Superior temporal gyrus (tissue), 1 donor: ENCODE results near the gene CTCF.
A peak's percentile ranks its signal among the peaks of the same experiment; 100 is the strongest.

Experiments
- DNase-seq: peaks from one replicate; pipeline ENCODE4 v3.0.0-alpha.2; 2016; ENCODE audit errors: extremely low spot score

The CTCF gene

DNA sequence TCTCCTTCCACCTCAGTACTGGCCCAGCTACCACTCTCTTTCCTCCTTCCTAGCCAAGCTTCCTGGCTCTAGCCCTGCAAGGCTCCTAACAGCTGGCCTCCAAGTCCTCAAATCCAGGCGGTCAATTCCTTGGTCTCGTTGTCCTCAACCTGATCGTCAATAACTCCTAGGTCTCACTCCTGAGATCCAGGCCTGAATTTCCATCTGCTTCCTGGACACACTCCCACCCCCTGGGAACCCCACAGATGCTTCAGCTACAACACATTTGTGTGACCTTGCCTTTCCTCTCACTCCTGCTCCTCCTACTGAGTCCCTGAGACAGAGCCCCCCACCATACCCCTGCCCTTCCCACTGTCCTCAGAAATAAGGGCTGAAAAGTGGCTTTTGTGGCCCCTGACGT lies 101.9 kb downstream of the CTCF start:
- DNase-seq = no peak

DNA sequence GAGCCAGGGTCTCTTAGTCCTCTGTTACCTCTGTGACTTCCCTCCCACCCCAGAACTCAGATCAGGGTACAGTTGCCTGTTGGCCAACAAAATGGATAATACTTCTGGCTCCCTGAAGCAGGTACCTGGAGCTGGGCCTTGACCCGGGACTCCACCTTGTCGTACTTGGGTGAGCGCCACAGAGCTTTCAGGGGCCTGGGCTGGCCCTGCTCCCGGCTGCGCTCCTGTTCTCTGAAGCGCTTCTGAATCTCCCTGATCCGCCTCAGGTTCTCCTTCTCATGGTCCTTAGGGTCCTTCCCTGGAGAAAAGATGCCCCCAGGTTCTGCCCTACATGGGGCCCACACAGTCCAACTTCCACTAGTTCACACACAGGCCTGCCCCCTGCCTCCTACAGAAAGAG lies 102.5 kb downstream of the CTCF start:
- DNase-seq = no peak

DNA sequence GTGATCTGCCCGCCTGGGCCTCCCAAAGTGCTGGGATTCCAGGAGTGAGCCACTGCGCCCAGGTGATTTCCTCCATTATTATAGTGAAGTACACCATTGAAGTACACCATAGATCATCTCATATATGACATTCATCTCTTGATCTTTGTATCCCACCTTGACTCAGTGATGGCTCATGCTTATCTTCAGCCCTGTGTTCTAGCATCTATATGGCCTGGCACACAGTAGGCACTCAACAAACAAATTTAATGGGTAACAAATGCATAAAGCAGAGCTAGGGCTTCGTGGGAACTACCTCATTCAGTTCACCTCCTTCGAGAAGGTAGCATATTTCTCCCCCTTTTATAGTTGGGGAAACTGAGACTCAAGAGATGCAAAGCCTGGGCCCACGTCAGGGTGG lies 103.3 kb downstream of the CTCF start:
- DNase-seq = no peak

DNA sequence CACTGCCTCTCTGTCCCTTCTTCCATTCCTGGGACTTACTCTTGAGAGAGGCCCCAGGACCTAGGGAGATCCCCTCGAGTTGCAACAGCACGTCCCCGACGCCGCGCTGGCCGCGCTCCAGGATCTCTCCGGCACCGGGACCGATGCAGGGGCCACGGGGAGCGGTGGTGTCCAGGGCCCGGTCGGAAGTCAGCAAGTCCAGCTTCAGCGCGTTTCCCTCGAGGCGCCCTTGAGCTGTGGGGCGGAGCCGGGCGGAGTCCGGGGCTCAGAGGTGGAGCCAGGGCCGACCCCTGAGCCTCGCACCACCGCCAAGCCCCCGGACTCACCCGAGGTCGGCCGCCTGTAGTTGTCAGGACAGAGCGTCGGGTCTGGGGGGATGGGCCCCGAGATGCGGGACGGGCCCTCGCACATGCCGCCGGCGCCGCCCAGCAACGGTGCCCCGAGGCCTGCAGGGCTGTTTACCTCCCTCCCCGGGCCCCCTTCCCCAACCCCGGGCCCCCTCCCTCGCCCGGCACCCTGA lies 103.8 kb downstream of the CTCF start:
- DNase-seq = no peak

DNA sequence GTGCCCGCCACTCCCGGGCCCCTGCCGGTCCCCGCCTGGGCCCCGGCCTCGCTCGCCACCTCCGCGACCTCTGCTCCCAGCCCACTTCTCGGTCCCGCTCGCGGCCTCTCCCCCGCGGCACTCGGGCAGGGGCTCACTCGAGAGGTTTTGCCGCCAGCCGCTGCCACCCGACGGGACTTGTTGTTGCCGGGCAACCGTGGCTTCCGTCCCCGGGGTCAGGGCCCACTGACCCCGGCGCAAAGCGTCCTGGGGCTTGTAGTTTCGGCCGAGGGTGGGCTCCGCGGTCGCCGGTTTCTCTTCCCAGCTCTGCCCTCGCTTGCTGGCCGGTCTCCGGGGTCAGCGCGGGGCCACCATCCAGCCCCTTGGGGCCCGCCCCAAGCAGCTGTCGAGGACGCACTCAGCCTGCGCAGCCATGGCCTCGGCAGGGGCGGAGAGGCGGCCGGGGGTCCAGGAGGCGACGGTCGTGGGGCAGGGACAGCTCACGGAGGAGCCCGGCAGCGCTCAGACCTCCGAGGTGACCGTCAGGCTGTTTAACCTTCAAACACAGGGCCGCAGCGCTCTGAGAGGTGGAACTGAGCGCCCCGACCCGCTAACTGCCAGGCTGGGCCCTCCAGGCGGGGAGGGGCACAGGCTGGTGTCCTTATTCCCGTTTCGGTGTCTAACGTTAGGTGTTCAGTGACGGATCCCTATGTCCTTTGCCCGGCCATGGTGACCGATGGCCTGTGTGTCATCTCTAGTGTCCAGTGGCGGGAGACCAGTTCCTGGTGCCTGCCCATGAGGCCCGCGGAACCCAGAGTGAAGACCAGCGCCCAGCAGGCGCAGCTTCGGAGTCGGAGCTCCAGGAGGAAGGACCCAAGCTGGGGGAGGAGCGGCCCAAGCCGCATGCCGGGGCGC lies 104.5 kb downstream of the CTCF start, which contains the start of the genes C16orf86 and ENKD1:
Gene C16orf86 (plus strand): TSS at position 256 of the 894 bp plus-strand sequence. CDS start 157 bp downstream, at position 413.
Gene ENKD1 (minus strand): TSS at position 192 of the 894 bp plus-strand sequence. CDS start 308 bp downstream, outside the sequence.
- peak; percentile 81 for DNase-seq

DNA sequence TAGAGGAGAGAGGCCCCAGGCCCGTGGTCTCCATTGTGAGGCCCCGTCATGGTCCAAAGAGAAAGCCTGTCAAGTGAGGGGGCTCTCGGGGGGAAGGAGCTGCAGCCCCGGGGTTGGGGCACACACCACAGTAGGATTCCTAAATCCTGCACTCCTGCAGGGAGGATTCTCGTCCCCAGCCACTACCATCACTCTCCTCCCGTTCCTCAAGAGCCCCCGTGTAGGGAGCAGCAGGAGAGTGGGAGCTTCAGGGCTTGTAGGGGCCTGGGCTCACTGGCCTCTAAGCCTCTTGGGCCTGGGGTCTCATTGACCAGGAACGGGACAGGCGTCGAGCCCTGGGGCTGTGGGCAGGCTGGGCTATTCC lies 105.1 kb downstream of the CTCF start:
- no peak for DNase-seq

DNA sequence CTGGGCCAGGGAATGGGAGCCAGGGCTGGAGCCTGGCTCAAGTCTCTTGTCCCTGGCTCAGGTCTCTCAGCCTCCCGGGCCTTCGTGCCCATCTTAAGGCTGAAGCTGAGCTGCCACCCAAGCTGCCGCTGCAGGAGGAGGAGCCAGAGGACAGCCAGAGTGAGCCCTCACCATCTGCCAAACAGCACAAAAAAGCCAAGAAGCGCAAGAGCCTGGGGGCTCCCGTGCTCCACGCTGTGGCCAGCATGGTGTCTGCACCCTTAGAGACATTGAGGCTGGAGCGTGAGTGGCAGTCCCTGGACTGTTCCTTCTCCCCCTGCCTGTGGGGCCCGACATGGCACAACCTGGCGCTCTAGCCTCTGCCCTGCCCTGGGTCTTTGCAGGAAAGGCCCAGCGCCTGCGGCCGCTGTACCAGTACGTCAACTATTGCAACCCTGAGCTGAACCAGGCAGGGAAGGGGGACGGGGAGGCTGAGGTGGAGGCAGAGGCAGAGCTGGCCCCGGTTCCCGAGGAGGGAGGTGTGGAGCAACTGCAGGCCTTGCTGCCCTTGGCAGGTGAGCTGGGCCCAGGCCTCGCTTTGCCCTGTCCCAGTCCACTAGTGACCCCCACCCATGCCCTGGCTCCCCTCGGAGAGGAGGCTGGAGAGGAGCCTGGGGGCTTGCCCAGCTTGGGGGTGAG lies 105.6 kb downstream of the CTCF start:
- DNase-seq = peak; percentile 88

DNA sequence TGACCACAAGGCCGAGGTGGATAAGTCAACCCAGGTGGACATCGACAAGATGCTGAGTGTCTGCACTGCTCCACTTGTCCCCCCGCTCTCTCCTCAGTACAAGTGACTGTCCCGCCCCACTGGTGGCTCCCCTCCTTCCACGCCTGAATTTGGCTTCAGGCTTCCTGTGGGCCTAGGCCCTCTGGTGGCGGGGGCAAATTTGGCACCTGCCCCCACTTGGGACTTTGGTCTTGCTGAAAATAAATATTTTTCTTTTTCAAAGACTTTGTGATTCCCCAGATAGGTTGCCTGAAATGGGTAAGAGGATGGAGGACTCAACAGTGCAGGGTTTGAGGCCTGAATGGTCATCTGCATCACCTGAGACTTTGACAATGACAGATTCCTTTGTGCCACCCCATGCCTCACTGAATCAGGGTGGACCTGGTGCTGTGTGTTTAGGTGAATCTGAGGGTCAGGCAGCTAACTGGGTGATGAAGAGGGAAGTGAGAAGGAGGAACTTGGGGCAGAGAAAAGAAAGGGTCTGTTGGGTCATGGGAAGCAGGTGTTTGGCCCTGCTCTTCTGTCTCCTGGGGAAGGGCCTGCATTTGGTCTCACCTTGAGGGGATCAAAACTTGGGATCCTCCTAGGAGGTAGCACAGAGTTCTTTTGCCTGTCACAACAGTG lies 106.3 kb downstream of the CTCF start:
- DNase-seq = no peak

DNA sequence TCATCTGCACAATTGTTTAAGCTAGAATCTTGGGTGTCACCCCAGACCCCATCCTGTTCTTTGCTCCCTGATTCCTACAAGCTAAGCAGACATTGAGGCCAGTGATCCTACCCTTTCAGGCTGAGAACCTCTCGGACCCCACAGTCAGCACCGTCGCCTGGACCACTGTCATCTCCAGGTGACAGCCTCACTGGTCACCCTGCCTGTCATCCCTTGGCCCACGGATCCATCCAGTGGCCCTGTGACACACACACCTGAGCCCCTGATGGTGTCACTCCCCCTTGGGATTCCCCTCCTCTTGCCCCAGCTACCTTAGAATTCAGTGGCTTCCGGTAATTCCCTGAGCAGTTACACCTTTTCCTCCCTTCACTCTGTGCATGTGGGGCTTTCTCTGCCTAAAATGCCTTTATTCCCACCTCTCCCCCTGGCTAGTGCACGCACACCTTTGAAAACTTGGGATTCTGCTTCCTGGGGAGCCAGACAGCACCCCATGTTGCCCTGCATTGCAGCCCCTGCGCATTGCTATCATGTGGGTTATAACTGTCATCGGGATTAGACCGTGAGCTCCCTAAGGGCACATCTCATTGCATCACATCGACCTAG lies 107.3 kb downstream of the CTCF start:
- no peak for DNase-seq

DNA sequence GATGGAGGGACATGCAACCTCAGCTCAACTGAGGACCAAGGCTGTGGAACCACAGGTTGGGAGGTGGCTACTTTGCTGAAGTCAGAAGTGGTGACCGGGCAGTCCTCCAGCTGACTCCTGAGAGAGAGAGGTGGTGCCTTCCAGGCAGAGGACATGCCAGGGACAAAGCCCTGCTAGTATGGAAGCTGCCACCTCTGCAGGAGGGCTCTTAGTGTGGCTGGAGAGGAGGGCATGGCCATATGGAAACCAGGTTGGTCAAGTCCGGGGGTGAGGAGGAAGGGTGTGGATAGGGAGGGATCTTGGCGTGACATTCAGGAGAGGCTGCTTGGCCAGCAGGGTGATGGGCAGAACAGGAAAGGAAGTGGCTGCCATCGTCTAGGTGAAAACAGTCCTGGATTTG lies 110.0 kb downstream of the CTCF start:
- no peak for DNase-seq

DNA sequence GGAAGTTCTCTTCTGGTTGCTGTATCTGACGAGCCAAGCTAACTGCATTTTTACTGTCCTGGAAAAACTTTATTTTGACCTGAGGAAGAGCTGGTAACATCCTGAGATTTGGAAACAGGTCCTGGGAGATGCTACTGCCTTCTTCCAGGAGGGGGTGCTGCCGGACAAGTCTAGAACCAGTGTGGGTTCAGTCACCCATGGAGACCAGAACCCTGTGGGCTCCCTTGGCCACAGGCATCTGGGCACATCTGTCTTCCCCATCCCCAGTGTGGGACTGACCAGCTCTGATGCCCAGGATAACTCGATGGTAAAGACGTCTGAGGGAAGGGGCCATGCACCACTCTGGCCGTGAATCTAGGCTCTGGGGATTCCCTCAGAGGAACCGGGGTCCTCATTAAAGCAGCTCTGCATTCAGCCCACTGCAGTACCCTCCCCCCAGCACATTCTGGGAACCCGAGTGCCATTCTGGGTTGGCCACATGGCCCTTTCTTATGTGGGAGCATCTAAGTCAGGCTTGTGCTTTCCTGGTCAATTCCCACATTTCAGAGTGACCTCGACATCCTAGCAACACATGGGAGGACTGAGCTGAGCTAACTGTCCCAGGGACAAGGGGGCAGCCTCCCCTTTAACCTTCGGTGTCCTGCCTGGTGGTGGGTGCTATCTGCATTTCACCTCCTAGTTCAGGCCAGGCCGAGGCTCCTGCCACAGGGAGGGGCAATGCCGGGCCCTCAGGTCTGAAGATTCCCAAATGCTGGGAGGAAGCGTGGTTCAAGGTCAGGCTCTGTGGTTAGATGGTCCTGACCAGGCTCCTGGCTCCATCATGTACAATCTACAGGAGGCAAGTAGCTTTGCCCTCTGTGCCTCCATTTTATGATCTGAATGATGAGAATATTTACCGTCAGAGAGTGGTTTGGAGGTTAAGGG lies 110.7 kb downstream of the CTCF start:
- DNase-seq = peak; percentile 77

DNA sequence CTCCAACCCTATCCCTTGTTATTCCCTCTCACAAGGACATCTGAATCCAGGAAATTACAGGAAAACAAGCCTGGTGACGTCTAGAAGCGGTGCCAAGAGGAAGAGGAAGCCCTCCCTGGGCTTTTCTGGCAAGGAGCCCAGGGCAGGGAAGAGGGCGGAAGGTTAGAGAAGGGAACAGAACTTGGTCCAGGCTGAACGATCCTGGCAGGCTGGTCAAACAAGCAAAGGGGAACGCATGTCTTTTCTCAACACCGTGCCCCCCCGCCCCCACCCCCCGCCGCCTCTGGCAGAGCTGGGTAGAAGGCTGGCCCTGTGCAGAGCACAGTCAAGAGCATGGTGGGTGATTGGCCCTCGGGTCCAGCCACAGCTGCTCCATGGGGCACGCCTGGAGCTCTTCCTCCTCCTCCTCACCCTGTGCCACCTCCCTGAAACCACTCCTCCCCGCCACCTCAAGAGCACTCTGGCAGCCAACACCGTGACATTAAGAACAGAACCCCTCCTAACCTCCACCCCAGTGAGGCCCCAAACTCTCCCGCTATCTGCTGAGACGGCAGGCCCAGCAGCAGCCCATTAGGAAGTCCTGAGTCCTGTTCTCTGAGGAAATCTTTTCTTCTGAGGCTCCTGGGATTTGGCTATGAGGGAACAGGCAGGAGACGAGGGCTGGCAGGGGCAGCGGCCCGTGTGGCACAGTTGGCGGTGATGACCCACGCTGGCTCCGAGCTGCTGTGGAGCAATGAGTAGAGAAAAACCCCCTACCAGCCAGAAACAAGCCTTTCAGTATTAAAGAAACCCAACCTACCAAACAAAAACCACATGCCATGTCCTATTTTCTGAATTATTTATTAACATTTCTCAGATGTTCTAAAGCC lies 111.6 kb downstream of the CTCF start:
- no peak for DNase-seq

DNA sequence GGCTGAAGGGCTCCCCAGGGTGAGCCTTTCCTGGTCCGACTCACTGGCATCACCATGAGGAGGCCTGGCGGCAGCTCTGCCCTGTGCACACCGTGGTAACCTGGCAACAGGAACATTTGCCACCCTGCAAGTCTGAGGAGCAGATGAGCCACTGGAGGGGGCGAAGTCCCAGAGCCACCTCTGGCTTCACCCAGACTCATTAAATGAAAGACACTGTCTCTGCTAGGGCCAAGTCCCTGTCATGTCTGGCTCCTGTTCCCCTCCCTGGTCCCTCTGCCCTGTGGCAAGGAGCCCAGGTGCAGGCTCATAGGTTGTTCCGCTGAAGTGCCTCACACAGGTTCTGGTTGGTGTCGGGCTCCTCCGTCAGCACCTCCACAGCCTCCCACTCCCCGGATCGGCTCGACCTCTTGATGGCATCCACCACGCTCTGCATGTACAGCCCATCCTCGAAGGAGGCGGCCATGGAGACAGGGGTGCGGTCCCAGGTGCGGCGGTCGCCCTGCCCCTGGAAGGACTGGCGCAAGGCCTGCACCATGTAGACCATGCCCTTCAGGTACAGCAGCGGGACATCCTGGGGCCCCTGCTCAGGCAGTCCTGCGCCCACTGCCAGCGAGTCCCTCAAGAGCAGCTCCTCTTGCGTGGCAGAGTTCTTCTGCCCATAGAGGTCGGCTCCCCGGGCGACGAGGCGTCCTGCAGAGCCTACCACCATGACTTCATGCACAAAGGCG lies 112.7 kb downstream of the CTCF start:
- no peak for DNase-seq

DNA sequence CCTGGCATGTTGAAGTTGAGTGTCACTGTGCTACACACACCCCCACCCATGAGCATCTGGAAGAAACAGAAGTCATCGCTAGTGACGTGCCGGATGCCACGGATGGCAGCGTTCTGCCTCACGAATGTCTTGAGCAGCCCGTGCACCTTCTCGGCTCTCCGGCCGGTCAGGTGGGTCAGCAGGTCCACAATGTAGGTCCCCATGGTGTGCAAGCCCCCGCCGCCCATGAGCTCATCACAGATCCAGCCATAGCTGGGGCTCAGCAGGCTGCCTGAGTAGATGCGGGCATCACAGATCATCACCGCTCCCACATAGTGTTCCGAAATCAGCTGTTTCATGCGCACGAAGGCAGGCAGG lies 113.2 kb downstream of the CTCF start:
- no peak for DNase-seq

DNA sequence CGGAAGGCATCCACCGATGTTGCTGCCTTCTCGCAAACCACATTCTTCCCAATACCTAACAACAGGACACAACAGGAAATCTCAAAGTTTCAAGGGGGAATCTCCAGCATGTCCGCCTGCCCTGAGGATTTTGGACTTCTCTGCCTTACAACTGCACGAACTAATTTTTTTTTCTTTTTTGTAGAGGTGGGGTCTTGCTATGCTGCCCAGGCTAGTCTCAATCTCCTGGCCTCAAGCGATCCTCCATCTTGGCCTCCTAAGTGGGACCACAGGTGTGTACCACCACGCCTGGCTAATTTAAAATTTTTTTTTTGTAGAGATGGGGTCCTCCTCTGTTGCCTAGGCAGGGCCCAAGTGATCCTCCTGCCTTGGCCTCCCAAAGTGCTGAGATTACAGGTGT lies 113.7 kb downstream of the CTCF start:
- no peak for DNase-seq

DNA sequence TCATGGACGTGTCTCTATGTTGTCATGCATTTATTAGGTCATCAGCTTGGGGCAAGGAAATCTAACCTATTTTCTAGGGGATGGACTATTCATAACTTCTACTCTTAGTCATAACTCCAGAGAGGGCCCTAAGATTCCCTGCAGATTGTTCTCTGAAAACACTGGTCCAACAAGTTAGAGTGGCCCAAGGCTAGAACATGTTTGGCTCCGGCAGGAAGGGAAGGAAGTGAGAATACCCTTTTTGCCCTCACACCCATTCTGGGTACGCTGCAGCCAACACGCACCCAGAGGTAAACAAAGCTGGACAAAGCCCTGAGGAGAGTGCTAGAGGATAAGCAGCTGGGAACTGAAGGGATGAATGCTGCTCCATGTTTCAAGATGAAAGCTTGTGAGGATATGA lies 114.2 kb downstream of the CTCF start:
- no peak for DNase-seq

DNA sequence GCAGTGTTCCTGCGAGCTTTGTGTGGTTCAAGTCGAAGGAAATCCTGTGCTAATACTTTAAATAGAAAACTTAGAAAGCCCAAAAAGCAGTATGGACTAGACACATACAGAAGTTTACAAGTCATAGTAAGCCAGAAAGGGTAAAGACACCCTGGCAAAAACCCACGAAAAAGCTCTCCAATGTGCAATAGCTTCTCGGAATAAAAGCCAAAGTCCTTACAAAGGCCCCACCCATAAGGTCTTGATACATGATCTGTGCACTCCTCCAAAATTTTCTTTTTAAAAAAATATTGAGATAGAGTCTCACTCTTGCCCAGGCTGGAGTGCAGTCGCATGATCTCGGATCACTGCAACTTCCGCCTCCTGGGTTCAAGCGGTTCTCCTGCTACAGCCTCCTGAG lies 114.6 kb downstream of the CTCF start:
- DNase-seq = no peak

DNA sequence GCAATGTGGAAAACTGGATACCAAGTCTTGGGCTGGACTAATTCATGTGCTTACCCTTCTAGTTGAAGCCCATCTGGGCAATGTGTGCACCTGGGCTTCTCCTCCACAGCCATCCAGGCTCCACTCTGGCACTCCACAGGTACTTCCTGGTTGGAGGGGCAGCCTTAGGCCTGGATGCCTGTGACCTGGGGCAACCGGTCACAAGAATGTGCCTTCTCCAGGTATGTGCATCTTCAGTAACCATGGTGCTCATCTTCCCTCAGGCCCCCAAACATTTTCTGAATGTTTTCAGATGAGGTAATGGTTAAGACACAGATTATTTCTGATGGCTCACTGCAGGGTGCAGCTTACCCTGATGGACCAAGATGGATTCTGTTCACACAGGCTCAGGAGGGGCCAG lies 115.4 kb downstream of the CTCF start:
- no peak for DNase-seq

DNA sequence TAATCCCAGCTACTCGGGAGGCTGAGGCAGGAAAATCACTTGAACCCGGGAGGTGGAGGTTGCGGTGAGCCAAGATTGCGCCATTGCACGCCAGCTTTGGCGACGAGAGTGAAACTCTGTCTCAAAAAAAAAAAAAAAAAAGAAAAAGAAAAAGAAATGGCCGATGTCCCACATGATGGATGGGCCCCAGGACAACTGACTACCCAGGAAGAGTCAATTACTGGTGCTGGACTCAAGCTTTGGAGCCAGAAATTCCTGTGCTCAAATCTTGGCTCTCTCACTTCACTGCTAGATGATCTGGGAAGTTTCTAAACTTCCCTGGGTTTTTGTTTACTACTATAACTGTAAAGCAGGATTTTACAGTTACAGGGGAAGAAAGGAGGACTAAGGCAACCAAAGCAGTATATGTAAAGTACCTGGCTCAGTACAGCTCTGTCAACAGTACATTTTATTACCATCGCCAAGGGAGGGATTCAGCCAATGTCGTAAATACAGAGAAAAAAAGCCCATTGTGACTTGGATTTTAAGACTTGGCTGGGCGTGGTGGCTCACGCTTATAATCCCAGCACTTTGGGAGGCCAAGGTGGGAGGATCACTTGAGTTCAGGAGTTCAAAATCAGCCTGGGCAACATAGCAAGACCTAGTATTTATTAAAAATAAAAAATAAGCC lies 116.2 kb downstream of the CTCF start:
- DNase-seq = no peak
